CD4-positive, alpha-beta T cell treated with Interleukin-6 for 4 hours (primary cell): ENCODE measurements around the gene FAT1.

Experiments
- DNase-seq: peaks from one replicate; pipeline ENCODE4 v3.0.0-alpha.2; 2020; ENCODE audit warnings: mixed read lengths

Gene FAT1

DNA sequence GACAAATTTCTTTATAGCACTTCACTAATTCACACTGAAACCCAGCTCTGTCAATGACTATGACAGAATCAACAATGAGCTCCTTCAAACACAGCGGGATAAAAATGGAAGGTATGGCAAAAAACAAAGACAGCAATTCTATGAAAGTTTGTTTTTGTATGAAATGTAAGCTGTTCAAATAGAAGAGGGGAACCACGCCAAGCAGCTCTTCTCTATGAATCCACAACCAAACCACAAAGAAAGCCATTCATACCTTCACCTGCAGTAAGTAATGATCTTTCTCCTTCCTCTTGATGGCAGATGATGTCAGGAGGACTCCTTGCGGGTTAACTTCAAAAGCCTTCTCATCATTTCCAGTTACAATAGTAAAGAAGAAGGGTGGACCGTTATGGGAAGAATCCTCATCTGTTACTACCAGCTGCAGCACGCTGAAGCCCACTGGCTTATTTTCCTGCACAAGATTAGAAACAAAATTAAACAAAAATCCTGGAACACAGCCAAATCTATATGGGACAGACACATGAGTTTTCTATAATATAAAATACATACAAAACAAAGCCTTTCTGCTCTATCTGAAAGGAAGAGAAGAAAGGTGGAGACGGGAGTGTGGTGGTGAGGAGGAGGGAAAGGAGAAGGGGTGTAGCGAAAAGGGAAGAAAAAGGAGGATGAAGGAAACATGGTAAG lies 119.4 kb downstream of the FAT1 start:
- no peak for DNase-seq

DNA sequence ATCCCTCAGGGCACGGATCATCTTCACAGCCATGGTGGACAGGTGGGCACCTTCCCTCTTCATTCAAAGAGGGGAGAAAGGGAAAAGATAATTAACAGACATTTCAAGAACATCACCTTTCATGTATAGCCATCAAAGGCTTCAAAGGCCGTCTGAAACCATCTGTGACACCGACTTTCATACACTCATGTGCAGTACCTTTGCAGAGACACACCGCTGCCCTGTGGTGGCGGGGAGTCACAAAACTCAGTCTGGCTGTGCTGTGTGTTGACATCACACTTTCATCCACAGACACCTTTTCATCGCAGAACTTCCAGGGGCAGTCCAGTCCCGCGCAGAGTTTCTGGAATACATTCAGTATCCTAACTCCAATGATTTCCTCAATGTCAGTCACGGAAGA lies 120.7 kb downstream of the FAT1 start:
- no peak for DNase-seq

DNA sequence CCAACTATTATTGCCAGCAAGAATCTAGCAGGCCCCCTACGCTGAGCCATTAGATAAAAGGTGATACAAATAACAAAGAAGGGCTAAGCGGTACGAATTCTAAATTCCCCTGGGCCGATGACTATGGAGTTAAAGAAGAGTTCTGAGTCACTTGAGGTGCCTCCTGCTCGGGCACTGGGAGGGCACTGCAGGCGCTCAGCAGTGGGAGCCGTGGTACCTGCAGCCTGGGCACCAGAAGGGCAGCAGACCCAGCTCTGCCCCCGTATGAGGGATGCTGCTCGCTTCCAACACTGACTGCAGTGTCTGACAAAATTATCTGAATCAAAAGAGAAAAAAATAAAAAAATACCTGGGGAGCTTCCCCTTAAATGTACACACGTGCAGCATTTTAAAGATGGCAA lies 124.2 kb downstream of the FAT1 start:
- DNase-seq = no peak

DNA sequence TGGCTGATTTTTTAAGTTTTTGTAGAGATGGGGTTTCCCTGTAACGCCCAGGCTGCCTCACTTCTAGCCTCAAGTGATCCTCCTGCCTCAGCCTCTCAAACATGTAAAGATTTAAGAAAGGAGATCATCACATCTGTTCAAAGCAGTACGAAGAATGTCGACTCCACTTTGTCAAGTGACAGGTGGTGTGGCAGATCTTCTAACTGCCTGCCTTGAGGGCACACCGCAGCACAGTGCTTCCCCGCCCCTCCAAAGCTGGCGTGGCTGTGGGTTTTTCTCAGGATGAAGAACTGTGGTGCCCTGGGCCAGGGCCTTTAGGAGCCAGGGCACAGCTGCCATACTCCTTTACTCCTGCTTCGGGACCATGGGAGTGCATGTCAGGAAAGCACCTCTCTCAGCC lies 125.0 kb downstream of the FAT1 start:
- DNase-seq = no peak

DNA sequence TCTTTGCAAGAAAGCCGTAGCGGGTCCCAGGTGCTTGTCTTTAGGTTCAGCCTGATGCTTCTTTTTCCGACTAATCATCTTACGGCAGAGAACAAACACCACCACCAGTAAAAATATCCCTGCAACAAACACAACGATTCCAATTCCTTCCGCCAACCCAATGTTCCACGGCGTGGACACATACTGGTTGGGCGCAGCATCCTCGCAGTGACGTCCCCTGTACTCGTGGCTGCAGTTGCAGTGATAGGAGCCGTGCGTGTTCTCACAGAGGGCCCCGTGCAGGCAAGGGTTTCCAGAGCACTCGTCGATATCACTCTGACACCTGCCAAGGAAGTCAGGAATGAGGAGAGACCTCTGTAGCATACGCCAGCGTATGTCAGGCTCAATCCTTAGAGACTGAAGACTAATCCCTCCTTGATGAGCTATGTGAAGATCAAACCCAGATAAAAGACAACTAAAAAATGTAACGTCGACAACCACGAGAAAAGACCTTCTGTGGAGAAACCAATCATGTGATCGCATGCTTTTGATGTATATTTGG lies 126.7 kb downstream of the FAT1 start:
- DNase-seq = no peak

DNA sequence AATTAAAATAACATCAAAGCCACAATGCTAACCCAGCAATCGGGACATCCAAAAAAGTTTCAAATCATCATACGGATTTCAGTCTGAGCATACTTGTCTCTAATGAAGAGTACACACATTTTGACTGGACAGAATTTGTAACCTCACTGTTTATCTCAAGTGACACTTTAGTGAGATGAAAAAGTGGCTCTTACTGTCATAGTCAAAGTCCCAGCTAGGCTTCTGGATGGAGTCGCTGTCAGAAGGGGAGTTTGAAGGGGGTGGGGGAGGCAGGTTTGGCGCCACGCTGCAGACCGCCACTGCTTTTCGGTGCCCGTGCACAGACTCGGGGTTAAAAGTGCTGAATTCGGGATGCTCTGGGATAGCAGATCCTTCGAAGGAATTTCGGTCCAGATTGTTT lies 127.3 kb downstream of the FAT1 start:
- DNase-seq = no peak

DNA sequence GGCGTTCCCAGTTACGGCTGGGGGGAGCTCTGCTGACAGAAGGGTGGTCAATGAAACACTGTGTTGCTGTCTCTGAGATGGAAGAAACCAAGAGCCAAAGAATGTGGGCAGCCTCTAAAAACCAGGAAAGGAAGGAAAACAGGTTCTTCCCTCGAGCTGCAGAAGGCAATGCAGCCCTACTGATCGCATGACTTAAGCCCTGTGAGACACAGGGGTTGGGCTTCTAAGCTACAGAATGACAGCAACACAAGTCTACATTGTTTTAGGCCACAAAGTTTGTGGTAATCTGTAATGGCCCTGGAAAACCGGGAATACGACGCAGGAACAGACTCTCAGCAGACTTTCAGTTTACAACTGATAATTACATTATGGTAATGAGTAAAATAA lies 130.1 kb downstream of the FAT1 start:
- DNase-seq = no peak

DNA sequence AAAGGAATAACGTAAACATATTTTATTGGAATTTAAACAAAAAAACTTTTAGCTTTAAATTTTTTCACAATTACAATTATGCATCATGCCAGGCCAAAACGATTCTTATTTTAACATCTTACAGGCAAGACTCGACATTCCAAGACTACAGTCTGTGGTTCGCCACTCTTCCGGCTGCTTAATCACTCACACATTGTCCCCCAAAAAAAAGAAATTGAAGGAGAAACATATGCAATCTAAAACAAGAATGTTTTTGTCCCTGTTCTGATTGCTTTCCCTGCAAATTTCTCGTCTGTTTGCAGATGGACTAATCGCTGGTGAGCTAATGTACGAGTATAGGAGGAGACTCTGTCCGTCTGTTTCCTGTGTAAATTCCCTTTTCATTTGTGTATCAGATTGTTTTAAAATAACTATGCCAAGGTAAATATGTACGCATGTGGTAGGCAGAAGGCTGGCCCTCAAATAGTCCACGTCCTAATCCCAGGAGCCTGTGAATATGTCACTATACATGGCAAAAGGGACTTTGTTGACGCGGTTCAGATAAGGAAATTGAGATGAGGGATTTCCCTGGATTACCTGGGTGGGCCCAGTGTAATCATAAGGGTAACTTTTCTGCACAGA lies 130.6 kb downstream of the FAT1 start:
- DNase-seq = no peak

DNA sequence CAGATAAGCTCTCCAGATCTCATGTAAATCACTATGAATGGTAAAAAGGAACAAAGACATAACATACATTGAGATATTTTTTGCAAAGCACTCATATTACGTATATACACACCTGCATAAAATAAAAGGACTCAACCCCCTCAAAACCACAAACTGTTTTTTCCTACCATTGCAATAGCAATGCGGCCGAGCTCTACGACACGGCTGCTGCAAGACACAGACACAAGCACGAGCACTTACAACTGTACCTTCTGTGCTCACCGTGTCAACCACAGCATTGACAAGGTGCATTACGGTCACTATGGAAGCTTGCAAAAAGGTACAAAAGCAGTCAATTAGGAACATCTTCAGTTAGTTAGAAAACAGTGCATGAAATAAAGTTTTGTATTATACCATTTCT lies 131.2 kb downstream of the FAT1 start:
- DNase-seq = no peak

DNA sequence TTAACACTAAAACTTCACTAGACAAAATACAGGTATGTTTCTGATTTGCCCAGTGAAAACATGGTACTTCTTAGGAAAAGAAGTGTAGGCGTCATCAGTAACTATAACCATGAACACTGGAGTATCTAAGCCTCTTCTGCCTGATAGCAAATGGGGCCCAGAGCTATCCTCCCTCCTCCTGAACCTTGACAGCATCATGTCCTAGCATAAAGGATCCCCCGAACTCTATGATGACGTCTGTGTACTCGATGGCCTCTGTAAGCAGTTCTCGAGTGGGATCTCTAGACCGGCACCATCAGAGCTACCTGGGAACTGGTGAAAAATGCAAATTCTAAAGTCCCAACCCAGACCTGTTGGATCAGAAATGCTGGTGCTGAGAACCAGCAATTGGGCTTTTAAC lies 132.0 kb downstream of the FAT1 start:
- no peak for DNase-seq

DNA sequence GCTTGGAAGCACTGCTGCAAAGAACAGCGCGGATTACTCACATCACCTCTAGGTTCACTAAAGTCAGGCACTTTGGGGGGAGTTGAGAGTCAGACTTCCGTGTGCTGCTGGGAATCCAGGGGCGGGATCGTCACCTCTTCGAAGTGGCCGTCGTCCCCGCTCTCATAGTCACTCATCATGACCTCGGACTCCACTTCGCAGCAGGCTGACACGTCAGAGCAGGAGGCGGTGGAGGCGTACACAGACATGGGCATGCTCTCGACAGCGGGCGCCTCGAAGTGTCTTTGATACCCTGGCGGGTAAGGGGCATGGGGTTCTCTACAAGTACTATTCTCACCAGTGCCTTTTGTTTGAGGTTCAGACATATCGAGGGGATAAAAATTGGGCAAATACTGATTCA lies 135.2 kb downstream of the FAT1 start:
- no peak for DNase-seq

DNA sequence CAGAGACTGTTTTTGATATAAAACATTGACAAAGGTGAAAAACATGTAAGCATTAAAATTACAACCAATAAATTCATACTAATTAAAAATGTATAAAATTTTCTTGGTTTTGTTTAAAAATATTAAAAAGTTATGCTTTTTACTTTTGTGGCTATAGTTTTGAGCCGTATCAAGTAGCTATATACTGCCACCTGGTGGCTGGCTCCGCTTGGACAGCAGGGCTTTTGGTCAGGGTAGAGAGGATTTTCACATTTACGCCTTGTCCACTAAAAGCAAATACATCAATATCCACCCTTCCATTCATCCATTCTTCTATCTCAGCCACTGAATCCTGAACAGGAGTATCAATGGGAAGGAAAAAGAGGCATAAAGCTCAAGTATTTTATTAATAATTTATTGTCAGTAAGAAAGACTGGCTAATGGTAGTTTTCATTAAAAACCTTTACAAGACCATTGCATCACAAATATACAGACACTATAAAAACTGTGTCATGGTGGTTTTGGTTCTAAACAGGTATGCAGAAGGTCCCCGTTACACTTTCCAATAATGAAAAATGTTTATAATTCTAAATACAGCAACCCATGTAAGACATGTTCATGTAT lies 136.1 kb downstream of the FAT1 start:
- DNase-seq = peak; percentile 61

DNA sequence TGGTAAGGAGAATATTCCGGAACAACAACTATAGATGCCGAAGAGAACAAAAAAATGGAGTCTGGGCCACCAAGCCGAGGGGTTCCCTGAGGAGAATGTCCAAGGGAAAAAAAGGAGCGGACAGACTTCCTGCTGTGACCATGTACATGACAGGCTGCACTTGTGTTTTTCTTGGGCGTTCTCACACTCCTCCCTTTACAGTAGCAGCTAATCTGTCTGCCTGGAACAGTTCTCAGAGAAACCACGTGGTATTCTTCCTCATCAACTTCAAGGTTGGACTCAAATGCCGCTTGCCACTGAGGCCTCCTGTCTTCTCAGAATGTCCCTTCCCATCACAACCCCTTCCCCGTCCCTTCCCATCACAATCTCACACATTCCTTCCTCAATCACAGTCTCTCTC lies 137.5 kb downstream of the FAT1 start:
- no peak for DNase-seq

DNA sequence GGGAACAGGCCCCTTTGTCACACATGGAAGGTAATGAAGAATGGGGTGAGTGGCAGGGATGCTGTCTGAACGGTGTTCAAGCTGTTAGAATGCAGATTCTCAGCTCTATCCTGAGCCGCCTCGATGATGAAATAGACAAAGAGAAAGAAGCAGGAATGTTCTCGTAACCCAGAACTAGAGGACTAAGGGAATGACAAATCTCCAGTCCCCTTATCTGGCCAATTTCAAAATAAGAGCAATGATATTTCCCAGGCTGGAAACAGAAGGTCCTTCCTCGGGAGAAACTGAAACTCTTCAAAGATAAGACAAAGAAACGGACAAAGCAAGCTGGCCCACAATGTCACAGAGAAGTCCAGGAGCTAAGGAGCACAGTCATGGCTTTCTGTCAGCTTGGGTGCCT lies 138.7 kb downstream of the FAT1 start:
- DNase-seq = no peak

DNA sequence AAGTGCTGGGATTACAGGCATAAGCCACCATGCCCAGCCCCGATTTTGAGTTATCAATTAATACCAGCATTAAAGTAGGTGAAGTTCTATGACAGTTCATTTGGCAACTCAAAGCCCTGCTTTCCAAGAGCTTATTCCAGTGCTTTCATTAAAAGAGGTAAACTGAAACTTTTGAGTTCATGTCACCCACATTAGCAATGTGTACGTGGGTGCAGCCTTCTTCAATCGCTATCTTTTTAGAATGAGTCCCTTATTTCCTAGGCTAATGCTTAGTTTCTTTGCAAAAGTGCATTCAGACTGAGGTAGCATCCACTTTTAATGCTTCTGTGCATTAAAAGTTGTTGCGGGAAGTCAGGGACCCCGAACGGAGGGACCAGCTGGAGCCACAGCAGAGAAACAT lies 142.2 kb downstream of the FAT1 start:
- no peak for DNase-seq

DNA sequence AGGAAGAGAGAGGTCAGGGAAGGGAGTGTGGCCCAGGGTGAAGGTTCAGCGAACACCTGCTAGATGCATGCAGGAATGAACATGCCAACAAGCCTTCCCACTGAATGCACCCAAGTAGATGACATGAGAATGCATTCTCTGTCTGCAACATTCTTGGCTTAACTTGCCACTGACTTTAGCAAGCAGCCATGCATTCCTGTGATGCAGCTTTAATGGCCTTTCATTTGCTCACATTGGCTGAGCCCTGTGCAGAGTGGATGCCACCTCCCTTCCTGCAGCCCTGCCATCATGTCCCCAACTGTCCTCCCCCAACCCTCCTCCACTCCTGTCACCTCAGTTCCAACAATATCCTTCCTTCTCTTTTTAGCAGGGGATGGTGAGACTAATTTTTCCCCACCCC lies 143.0 kb downstream of the FAT1 start:
- no peak for DNase-seq

DNA sequence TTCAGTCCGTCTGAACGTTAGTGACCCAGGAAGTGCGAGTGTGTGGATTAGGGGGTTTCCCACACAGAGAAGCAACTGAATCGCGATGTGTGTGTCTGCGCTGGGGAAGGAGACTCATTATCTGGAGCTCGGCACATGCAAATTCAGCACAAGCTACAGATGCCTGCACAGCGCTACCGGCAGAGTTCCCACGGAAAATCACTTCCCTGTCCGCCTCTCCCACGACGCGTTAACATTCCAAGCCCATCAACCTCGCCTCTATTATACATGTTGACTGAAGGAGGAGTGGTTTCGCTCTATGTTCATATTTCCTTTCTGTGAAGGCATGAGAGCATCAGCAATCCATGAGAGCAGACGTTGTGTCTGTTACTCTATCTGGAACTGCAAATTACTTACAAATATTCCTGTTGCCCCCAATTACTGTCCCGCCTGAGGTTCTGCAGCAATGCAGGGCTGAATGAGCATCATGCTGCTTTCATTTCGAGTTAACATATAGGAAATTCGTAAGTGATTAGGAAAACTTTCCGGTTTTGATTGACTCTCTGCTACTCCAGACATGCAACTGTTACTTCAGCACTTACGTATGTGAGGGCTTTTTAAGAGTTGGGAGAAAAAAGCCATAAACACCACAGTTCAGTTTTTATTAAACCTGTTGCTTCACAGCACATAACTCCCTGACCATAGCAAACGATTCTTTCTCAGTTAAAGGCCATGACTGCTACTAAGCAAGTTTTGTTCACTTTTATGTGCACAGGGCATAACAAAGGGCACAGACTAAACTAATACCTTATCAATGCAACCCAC lies 153.3 kb downstream of the FAT1 start:
- no peak for DNase-seq

DNA sequence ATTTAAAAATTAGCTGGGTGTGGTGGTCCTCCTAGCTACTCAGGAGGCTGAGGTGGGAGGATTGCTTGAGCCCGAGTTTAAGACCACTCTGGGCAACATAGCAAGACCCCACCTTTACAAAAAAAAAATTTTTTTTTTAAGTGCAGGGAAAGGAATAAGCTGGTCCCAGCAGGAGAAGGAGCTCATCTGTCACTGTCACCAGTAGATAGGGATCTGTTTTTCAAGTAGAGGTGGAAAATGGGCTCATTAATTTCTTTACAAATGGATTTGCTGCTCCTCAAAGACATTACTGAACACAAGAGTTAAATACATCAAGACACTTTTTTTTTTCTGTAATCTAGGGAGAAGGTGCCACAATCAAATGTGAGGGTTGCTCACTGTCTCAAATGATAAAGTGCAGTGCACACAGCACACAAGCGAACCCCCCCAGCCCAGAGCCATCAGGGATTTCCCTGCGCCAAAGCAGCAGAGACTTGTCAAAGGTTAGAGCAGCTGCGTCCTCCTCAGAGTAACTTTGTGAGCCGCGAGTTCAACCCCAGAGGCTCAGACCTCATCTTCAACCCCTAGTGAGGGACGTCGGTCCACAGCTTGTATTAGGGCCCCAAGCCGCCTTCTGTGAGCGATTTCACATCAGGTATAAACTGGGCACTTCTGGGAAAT lies 154.0 kb downstream of the FAT1 start:
- no peak for DNase-seq

DNA sequence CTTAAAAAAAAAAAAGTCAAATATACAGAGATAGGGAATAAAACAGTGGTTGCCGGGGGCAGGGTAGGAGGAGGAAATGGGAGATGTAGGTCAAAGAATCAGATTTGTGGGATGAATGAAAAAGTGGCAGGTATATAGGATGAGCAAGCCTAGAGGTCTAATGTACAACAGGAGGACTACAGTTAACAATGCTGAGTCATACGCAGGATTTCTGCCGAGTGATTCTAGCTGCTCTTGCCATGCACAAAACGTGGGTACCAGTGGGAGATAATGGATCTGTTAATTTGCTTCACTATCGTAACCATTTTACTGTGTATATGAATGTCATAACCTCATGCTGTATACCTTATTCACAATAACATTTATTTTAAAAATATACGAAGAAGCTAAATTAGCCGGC lies 157.6 kb downstream of the FAT1 start:
- no peak for DNase-seq

DNA sequence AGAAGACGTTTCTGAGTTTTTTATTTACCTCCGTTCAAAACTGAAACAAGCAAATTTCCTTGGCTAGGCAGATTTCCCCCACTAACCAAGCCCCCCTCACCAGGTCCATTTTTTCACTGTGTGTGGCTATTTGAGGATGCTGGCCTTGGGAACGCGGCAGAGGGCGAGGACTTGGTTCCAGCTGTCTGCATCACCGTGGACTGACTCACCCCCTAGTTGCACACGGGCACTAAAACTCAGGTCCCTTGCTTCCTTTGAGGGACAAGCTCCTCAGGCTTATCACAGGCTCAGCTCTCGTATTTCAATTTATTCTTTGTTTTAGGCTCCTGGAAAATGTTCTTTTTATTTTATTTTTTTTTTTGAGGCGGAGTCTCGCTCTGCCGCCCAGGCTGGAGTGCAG lies 159.9 kb downstream of the FAT1 start:
- no peak for DNase-seq

DNA sequence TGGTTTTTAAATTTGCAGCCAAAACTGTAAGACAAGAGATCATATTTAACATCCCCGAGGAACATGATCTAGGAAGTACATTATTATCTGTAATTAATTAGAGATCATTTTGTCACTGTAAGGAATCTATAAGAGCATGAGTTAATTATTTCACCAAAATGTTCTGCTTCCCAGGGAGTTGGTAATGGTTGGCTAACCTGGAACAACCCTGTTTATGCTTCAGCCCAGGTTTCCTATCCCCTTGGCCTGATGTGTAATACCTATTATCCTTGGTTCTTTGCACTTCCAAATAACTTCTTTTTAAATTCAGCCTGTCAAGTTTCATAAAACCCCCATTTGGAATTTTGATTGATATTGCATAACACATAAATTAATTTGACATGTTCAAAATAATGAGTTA lies 161.9 kb downstream of the FAT1 start:
- no peak for DNase-seq

DNA sequence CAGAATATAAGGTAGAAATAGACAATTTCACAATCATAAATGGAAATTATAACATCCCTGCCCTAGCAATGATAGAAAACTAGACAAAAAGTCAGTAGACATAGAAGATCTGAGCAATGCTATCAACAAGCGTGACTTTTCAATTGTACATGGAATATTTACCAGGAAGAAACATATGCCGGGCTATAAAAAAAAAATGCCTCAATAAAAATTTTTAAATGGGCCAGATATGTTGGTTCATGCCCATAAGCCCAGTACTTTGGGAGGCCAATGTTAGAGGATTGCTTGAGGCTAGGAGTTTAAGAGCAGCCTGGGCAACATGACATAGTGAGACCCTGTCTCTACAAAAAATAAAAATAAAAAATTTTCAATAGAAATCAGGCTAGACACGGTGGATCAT lies 163.0 kb downstream of the FAT1 start:
- DNase-seq = no peak

DNA sequence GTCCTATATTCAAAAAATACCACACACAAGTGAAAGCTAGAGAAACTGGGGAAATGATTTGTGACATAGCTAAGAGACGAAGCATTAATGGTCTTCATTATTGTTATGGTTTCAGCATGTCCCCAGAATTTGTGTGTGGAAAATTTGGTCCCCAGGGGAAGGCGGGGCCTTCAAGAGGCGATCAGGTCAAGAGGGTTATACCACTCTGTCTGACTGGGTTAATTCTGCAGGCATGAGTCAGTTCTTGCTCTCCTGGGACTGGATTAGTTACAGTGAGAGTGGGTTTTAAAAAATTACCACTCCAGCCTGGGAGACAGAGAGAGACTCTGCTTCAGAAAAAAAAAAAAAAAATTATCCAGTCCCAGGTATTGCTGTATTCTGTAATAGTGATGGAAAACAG lies 166.2 kb downstream of the FAT1 start:
- no peak for DNase-seq
